ENCODE data around the gene WWC1.

DNA sequence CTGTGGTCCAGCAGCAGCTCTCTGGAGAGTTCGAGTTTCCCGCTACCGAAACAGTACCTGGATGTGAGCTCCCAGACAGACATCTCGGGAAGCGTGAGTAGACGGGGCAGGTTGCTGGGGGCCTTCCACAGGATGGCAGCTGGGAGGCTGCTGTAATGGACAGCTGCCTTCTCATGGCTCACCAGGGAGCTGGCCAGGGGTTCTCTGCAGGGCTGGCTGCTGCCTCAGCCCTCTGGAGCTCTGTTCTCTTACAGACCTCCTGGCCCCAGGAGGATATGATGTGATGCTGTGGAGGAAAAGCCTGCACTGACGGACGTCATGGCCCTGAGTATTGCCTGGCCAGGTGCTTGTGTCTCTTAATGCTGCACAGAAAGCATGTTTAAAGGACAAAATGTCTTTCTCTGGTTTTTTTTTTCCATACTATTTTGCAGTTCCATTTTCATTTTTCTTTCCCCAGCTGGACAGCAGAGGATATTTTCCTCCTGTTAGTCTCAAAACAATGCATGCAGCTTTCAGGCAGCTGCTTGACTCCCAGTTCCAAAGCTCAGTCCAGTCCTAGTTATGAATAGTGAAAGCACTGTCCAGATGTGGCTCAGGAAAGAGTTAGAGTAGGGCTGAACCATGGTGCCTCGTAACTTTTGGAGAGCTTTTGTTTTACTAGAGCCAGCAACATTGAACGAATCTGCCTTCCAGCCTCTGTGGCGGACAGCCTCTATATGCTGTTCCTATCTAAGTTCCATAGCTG is 117.3 kb downstream of the WWC1 start:
- TF ChIP-seq, protein P1, sequence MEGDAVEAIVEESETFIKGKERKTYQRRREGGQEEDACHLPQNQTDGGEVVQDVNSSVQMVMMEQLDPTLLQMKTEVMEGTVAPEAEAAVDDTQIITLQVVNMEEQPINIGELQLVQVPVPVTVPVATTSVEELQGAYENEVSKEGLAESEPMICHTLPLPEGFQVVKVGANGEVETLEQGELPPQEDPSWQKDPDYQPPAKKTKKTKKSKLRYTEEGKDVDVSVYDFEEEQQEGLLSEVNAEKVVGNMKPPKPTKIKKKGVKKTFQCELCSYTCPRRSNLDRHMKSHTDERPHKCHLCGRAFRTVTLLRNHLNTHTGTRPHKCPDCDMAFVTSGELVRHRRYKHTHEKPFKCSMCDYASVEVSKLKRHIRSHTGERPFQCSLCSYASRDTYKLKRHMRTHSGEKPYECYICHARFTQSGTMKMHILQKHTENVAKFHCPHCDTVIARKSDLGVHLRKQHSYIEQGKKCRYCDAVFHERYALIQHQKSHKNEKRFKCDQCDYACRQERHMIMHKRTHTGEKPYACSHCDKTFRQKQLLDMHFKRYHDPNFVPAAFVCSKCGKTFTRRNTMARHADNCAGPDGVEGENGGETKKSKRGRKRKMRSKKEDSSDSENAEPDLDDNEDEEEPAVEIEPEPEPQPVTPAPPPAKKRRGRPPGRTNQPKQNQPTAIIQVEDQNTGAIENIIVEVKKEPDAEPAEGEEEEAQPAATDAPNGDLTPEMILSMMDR (IDR thresholded peaks at IDR 0.05) = no peak
- TF ChIP-seq POLR2A (IDR thresholded peaks at IDR 0.05) = no peak

All from body of pancreas (tissue), 4 donors.